Measurements from ENCODE around the gene NLE1. TPM values are rescaled to one million over a fixed set of nuclear protein-coding genes. Genes with fewer than 3 reads are reported as not detected.

NLE1 gene
- total RNA-seq, 2 experiments from 2014 or later: 30.3 to 34.1 TPM

- no peak for DNase-seq (ENCODE audit: low spot score)
- CTCF ChIA-PET (ENCODE audit: unreplicated experiment): no interaction called here
- TF ChIP-seq CTCF (conservative IDR thresholded peaks at IDR 0.05; ENCODE audit: low read length): no peak
- no peak for TF ChIP-seq EZH2phosphoT487 (IDR thresholded peaks at IDR 0.05; ENCODE audit: borderline replicate concordance, low read depth, low read length)
- no TSS peak for BruUV-seq (replicated peaks)
- Histone ChIP-seq H3K79me2 (ENCODE audit: insufficient read depth, low read depth, low read length) (no peaks in the 10 kb centered on the region; the same call in 1 of the 2 replicates), H4K20me1 (ENCODE audit: insufficient read depth, low read length) (no peaks in the 10 kb centered on the region), H3K9me3 (ENCODE audit: low read length) (no peaks in the 10 kb centered on the region), H3K36me3 (ENCODE audit: insufficient read depth, low read length) (no peaks in the 10 kb centered on the region), H3K4me1 (ENCODE audit: insufficient read depth, low read length, poor library complexity, severe bottlenecking) (peaks cover 46% of the 10 kb centered on the region), H3K4me2 (ENCODE audit: low read length) (peak overlapping the region; percentile 46), H3K4me3 (ENCODE audit: low read depth, low read length, poor library complexity, severe bottlenecking) (no peak overlapping the region), H2AFZ (ENCODE audit: low read length) (no peak overlapping the region), H3K9me2 (ENCODE audit: insufficient read depth, low read length) (no peaks in the 10 kb centered on the region), H3K27ac (ENCODE audit: low read depth, low read length, poor library complexity, severe bottlenecking) (no peak overlapping the region)
- POLR2A ChIA-PET: interaction anchor here (0.6 to 1.0 kb wide), 3 partner anchors 13 to 707 kb away, joined by 3 to 5 read pairs (median 4); no protein-coding TSS in a partner anchor
- intact Hi-C loops (cut with micrococcal nuclease; ENCODE audit: unreplicated experiment): no loop called here
These were observed 59.0 kb downstream of the NLE1 start for GRCh38 chr17:35083071-35083470.

GRCh38 chr17:35082073-35082657 lies 59.9 kb downstream of the NLE1 start:
- Histone ChIP-seq H3K9me3 (ENCODE audit: low read length) (no peaks in the 10 kb centered on the region), H3K4me1 (ENCODE audit: insufficient read depth, low read length, poor library complexity, severe bottlenecking) (peaks cover 37% of the 10 kb centered on the region), H3K36me3 (ENCODE audit: insufficient read depth, low read length) (no peaks in the 10 kb centered on the region), H3K9me2 (ENCODE audit: insufficient read depth, low read length) (no peaks in the 10 kb centered on the region), H2AFZ (ENCODE audit: low read length) (no peak overlapping the region), H3K27ac (ENCODE audit: low read depth, low read length, poor library complexity, severe bottlenecking) (no peak overlapping the region), H3K4me3 (ENCODE audit: low read depth, low read length, poor library complexity, severe bottlenecking) (no peak overlapping the region), H4K20me1 (ENCODE audit: insufficient read depth, low read length) (no peaks in the 10 kb centered on the region), H3K79me2 (ENCODE audit: insufficient read depth, low read depth, low read length) (no peaks in the 10 kb centered on the region; the same call in 1 of the 2 replicates), H3K4me2 (ENCODE audit: low read length) (peak overlapping the region; percentile 46)
- no TSS peak for BruUV-seq (replicated peaks)
- intact Hi-C loops (cut with micrococcal nuclease; ENCODE audit: unreplicated experiment): no loop called here
- POLR2A ChIA-PET: interaction anchor here (0.6 to 1.0 kb wide), 3 partner anchors 12 to 68 kb away, joined by 3 to 5 read pairs (median 4); no protein-coding TSS in a partner anchor
- DNase-seq (ENCODE audit: low spot score): peak; percentile 33
- CTCF ChIA-PET (ENCODE audit: unreplicated experiment): no interaction called here
- no peak for TF ChIP-seq CTCF (conservative IDR thresholded peaks at IDR 0.05; ENCODE audit: low read length)
- no peak for TF ChIP-seq EZH2phosphoT487 (IDR thresholded peaks at IDR 0.05; ENCODE audit: borderline replicate concordance, low read depth, low read length)

- Histone ChIP-seq H3K9me3 (ENCODE audit: low read length) (no peaks in the 10 kb centered on the region), H3K36me3 (ENCODE audit: insufficient read depth, low read length) (no peaks in the 10 kb centered on the region), H2AFZ (ENCODE audit: low read length) (no peak overlapping the region), H3K4me1 (ENCODE audit: insufficient read depth, low read length, poor library complexity, severe bottlenecking) (peaks cover 34% of the 10 kb centered on the region), H3K79me2 (ENCODE audit: insufficient read depth, low read depth, low read length) (no peaks in the 10 kb centered on the region), H3K4me3 (ENCODE audit: low read depth, low read length, poor library complexity, severe bottlenecking) (no peak overlapping the region), H3K9me2 (ENCODE audit: insufficient read depth, low read length) (no peaks in the 10 kb centered on the region), H3K27ac (ENCODE audit: low read depth, low read length, poor library complexity, severe bottlenecking) (no peak overlapping the region), H4K20me1 (ENCODE audit: insufficient read depth, low read length) (no peaks in the 10 kb centered on the region), H3K4me2 (ENCODE audit: low read length) (peak overlapping the region; percentile 25)
- ChIA-PET CTCF (ENCODE audit: unreplicated experiment) (no interaction called here), POLR2A (interaction anchor here (0.8 kb wide), 1 partner anchor 47 kb away, joined by 7 read pairs; no protein-coding TSS in a partner anchor)
- DNase-seq (ENCODE audit: low spot score): no peak
- no TSS peak for BruUV-seq (replicated peaks)
- TF ChIP-seq EZH2phosphoT487 (IDR thresholded peaks at IDR 0.05; ENCODE audit: borderline replicate concordance, low read depth, low read length): no peak
- no peak for TF ChIP-seq CTCF (conservative IDR thresholded peaks at IDR 0.05; ENCODE audit: low read length)
- intact Hi-C loops (cut with micrococcal nuclease; ENCODE audit: unreplicated experiment): no loop called here
These were observed 60.5 kb downstream of the NLE1 start for GRCh38 chr17:35081638-35082037.

All from OCI-LY7 (cell line).